Measurements from ENCODE around the gene MKNK1. TPM values are rescaled to one million over a fixed set of nuclear protein-coding genes. Genes with fewer than 3 reads are reported as not detected.

The MKNK1 gene
- total RNA-seq, 4 donors from 2014 or later, result 46.1 to 81.2 (median 67.6) TPM

GRCh38 chr1:46527474-46528296, 76.4 kb downstream of the MKNK1 start:
- peak in 2 of 3 donors; percentile 37 to 48 for TF ChIP-seq CTCF (IDR thresholded peaks at IDR 0.05)
- peak; percentile 81 for DNase-seq (ENCODE audit: low spot score)
- ATAC-seq (ENCODE audit: low FRiP score), result peak; percentile 78

- ATAC-seq (ENCODE audit: low FRiP score), result no peak
- no peak for DNase-seq (ENCODE audit: low spot score)
- no peak for TF ChIP-seq CTCF (IDR thresholded peaks at IDR 0.05)
Measured at GRCh38 chr1:46526691-46527291, 77.3 kb downstream of the MKNK1 start.

GRCh38 chr1:46526013-46526690, 77.9 kb downstream of the MKNK1 start:
- no peak for ATAC-seq (ENCODE audit: low FRiP score)
- no peak for TF ChIP-seq CTCF (IDR thresholded peaks at IDR 0.05)
- DNase-seq (ENCODE audit: low spot score), result no peak

GRCh38 chr1:46525253-46525983, 78.7 kb downstream of the MKNK1 start:
- TF ChIP-seq CTCF (IDR thresholded peaks at IDR 0.05), result no peak
- ATAC-seq (ENCODE audit: low FRiP score), result no peak
- DNase-seq (ENCODE audit: low spot score), result no peak

GRCh38 chr1:46524843-46525242, 79.2 kb downstream of the MKNK1 start:
- ATAC-seq (ENCODE audit: low FRiP score) (no peak), DNase-seq (ENCODE audit: low spot score) (no peak)
- no peak for TF ChIP-seq CTCF (IDR thresholded peaks at IDR 0.05)

GRCh38 chr1:46523496-46524353, 80.3 kb downstream of the MKNK1 start:
- TF ChIP-seq CTCF (IDR thresholded peaks at IDR 0.05), result no peak
- DNase-seq (ENCODE audit: low spot score), result no peak
- ATAC-seq (ENCODE audit: low FRiP score), result no peak
